Sciatic nerve (tissue), 2 donors: ENCODE results near the gene LRP1B. TPM values are rescaled to one million over a fixed set of nuclear protein-coding genes. Genes with fewer than 3 reads are reported as not detected.
A peak's percentile ranks its signal among the peaks of the same experiment; 100 is the strongest.

Experiments used
- ATAC-seq: fragments of 200-7000 bp; cut with Tn5 transposase; one replicate; pipeline ENCODE4 v1.9.1; 2020; ENCODE audit warnings: mild to moderate bottlenecking, moderate library complexity
- DNase-seq: peaks from one replicate; pipeline ENCODE4 v3.0.0-alpha.2; 2020; ENCODE audit warnings: low spot score
- intact Hi-C: fragments of 100-400 bp; cut with DNase I; formaldehyde crosslinking; loops from one replicate; pipeline ENCODE4 v1.14.2; 2022
- total RNA-seq: library from RNA; stranded (reverse); fragmentation: NEBNext Ultra II Directional; extraction: Animal tissue kit (Norgen Biotek cat#: 25700); gene quantifications from one replicate; pipeline ENCODE4 v1.2.1, GENCODE V29; 2021
- donor health status: DM: no; HTN: no; CAD: no.
- donor health status: DM: no; HTN: no; CAD: no.

The LRP1B gene
- total RNA-seq: 0.62 TPM

DNA sequence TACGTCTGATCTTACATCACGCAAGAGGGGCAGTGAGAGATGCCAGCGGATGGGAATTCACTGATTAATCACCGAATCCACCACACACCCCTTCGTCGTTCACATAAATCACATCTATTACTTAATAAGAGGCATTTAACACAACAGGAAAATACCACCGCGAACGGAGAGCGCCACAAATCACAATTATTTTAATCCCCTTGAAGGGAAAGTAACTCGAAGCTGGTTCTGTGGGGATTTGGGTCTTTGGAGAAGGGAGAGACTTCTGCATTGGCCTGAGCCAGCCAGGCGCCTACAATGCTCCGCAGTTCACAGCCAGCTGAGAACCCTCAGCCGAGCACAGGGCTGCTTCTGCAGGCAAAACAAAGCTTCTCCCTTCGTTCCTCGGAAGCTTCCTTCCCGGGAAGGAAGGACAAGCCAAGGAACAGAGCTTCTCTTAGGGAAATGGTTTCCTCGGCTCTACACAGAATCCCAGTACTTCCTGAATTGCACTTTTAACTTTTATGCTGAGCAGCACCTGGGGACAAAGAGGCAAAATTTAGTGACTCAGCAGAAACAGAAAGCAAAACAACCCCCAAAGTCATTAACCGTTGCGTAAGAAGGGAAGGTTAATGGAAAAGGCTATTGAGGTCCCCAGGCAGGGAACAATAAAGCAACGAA, at the start of gene LRP1B:
LRP1B (minus strand) TSS at position 7 of the 660 bp plus-strand sequence. CDS start 287 bp downstream, outside the sequence.
- DNase-seq: no peak
- ATAC-seq: peak; percentile 68
- intact Hi-C loops: no loop called here

DNA sequence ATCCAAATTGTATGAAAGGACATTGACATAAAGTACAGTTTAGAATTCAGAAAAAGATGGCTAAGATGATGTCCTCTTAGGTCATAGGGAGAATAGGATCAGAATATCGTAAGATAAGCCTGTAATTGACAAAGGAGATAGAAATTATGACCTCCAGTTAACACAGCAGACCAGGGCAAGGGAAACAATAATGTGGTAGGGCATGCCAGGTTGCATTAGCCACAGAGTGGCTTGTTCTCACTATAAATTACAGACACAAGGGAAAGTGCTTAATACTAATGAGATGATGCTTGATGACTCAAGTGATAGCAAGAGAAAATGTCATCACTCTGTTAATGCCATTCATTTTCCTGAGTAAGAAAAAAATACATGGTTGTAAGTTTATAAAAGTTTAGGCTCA, 48.9 kb upstream of the LRP1B start:
- intact Hi-C loops: no loop called here
- DNase-seq (no peak), ATAC-seq (no peak)

DNA sequence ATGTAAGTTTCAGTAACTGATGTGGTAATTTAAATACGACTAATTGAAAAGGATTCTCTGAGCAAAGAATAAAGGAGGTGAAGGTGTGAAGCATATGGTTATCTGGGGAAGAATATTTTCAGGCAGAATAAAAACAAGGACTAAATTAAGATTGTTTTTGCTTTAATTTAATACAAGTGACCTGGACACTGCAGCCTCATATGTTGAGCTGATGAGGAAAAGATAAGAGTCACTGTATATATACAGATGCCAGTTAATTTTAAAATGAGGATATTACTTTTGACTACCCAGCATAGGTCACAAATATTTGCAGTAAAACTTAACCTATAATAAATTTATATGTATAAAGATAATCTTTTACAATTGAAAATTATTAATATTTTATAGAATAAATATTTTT, 47.8 kb upstream of the LRP1B start:
- DNase-seq (no peak), ATAC-seq (no peak)
- intact Hi-C loops: no loop called here

DNA sequence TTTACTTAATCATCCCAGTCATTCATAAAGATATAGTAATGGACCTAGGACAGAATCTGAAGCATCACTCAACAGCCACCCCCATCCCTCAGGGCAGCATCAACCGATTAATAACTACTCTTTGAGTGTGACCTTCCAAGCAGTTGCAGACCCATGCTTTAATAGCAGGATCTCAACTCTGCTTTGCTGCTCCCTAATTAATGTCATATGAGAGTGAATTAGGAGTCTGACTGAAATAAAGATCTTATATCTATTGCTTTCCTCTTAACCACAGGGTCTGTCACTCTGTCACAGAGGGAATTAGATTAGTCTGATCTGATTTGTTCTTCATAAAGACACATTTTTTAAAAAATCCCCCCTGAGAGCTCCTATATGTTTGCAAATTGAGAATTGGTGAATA, 46.1 kb upstream of the LRP1B start:
- ATAC-seq: no peak
- intact Hi-C loops: no loop called here

DNA sequence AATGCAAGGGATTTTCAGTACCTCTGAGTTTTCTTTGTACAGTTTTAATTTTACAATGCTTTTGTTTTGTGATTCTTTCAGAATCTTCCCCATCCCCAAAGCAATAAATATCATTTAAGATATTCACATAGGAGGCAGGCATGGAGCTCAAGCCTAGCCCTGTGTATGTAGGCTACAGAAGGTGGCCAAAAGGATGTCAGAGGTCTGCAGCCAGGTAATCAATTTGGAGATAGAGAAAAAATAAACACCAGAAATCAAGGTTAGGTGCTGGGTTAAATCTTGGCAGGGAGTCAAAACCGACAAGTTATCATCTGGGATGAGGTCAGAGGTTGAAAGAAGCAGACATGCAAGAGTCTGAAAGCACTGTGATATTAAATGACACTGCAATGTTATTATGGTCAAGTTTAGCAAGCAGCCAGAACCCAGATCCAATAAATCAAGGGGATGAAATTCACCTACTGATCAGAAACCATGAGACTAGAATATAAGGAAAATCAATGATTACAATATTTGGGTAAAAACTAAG, 45.1 kb upstream of the LRP1B start:
- DNase-seq (no peak), ATAC-seq (no peak)
- intact Hi-C loops: no loop called here

More for the DNA sequence above, 46.1 kb upstream of the LRP1B start:
- DNase-seq: no peak

DNA sequence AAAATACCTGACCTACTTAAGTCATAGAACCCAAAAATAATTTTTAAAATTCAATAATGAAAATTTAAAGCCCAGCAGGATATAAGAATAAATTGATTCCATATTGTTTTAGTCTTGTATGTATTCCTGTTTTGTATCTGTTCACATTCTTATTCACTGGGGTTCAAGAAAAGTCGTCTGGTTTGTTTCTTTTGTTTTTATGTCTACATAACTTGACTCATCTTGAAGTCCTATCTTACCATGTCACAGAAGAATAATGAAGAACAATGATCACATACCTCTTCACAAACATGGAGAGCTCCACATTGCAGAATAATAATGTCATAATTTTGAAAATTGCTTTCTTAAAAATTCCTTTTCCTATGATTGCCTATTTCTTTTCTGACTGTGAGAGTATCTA, 43.4 kb upstream of the LRP1B start:
- no peak for DNase-seq
- ATAC-seq: no peak
- intact Hi-C loops: no loop called here

DNA sequence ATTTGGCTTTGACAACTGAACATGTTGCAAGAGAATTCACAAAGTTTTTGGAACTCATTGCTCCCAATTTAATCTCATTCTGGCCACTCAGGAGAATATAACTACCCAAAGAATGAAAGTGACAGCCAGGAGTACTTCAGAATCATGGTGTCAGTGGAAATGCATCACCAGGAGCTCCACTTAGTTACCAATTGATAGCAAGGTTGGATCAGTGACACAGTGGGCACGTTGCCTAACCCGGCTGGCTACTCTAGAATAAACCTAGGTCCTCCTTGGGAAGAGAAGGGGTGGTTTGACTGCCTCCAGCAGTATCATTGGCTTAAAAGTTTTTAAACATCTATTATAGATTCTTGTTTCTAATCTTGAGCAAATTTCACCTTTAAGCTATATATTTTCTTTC, 40.0 kb upstream of the LRP1B start:
- intact Hi-C loops: no loop called here
- no peak for ATAC-seq
- no peak for DNase-seq

DNA sequence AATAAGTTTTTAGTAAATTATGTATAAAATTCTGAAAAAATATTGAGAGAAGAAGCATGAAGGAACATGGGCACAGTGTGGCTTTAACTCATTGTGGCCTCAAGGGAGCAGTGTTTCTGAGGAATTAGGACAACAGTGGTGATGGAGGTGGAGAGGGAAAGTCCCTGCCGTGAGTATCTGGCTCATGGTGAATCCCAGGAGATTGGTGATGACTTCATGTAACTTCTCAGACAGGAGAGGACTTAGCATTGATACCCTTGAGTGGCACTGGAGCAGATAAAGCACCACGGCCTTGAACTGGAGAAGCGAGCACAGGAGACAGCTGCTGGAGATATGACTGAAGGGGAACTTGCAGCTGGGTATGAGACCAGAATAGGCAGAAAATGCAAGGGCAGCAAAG, 35.0 kb upstream of the LRP1B start:
- ATAC-seq (no peak), DNase-seq (no peak)
- intact Hi-C loops: no loop called here

DNA sequence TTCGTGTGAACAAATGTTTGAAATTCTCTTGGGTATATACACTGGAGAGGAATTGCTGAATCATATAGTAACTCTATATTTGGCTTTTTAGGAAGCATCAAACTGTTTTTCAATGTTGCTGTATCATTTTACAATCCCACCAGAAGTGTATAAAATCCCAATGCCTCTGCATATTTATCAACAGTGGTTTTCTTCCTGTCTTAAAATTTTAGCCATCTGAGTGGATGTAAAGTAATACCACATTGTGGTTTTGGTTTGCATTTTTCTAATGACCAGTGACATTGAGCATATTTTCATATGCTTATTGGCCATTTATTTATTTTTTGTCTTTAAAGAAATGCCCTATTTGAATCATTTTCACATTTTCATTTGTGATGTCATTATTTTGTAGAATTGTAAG, 22.8 kb upstream of the LRP1B start:
- ATAC-seq (no peak), DNase-seq (no peak)
- intact Hi-C loops: no loop called here

DNA sequence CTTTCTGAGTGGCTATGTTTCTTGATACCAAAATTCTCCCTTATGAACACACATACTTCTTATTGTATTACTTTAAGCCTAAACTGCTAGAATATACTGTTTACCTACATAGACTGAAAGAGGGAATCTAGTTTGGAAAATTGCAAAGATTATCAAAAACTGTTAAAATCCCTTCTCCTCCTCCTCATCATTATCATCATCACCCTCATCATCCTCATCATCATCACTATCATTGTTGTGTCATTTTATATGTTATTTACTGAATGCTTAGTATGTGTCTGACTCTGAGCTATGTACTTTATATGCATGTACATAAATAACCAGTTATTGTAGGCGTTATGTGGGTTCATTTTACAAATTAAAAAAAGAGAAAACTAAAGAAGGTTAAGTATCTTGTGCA, 19.6 kb upstream of the LRP1B start:
- intact Hi-C loops: no loop called here
- no peak for ATAC-seq
- DNase-seq: no peak

DNA sequence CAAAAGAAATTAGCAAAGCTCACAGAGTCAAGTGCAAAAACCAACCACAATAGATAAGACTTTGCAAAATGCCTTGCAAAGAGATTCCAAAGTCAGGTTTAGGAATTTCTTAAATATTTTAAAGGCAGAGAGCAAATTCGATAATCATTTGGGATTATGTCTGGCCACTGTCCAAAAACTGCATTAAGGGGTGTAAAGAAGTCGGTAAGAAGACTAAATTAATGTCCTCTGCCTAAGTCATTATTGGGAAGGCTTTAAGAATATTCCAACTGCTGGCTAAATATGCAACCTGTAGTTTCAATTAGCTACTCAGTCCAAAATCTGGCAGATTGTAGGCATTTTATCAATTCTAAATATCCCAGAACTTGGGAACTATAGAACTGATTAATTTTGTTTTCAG, 13.7 kb upstream of the LRP1B start:
- no peak for DNase-seq
- no peak for ATAC-seq
- intact Hi-C loops: no loop called here

DNA sequence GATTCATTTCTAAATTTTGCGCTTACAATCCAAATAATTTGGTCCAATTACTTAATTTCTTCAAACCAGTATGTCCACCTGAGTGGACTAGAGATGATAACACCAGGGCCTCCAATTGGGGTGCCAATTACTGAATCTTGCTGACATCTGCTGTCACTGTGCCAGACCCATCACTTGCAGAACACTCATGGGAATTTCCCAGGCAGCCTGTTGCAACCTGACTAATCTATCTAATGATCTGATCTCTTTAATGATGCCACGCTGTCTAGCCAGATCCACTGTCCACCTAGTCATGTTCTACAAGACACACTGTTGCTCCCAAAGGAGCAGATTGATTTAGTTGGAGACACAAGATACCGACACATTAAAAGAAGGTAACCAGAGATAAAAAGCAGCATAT, 11.8 kb upstream of the LRP1B start:
- no peak for DNase-seq
- no peak for ATAC-seq
- intact Hi-C loops: no loop called here

DNA sequence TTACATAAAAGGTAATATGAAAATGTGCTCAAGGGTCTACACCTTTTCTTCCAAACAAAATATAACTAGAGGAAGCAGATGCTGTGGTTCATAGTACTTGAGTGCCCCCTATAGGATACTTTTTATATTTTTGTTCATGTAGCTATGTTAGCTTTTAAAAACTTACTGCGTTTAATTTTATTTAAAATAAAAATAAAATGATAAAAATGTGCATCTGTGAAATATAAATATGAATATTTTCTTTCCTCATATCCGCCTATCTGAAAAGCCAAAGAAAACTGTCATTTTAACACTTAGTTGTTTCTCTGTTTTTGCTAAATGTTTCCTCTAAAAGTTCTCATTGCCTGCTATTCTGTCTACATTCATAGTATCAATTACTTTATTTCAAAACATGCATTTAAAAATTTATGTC, 9.6 kb upstream of the LRP1B start:
- ATAC-seq (no peak), DNase-seq (no peak)
- intact Hi-C loops: no loop called here

DNA sequence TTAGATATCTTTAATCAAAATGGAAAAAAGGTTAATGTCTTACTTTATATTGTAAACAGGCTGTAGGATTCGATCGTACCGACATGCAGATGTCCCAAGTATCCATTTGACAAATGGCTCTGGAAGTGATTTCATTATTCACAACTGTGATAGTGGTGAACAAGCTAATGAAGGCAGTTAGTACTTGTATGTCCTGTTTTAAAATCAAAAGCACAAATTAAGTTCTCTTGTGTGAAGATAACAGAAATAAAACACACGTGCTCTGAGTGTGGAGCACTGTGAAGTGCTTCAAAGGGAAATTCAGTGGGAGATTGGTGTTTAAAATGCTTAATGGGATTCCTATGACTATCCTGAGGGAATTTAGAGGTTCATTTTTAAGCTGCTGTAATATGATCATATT, 8.6 kb upstream of the LRP1B start:
- ATAC-seq: no peak
- no peak for DNase-seq
- intact Hi-C loops: no loop called here

DNA sequence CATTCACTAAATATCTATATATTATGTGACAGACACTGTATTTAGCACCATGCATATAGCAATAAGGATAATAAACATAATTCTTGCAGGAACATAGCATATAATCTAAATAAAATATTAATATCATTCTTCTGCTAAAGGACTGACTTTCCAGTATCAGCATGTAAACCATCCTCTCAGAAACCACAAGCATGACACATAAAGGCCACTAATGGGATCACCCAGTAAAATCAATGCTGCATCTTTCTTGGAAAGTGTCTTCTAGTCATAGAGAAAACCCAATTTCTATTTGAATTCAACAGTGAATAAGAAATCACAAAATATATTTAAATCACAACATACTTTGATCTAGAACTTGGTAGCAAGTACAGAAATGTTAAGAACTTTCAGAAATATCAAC, 5.8 kb upstream of the LRP1B start:
- ATAC-seq (no peak), DNase-seq (no peak)
- intact Hi-C loops: no loop called here

DNA sequence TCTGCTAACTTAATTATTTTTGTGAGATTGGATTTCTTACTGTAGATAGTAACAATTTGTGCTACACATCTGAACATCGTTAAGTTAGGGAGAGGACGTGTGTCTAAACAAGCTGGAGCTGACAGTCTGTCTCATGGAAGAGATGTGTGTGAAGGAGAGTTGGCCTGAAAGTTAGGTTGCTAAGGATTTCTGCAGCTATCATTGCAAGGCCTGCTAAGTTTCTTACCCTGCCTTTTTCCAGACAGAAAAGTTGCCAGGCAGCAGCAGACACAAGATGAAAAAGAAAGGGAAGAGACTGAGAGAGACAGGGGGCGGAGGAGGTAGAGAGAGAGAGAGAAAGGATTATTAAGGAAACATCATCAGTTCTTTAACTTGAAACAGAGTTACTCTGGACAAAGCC, 4.1 kb upstream of the LRP1B start:
- DNase-seq (no peak), ATAC-seq (no peak)
- intact Hi-C loops: no loop called here

DNA sequence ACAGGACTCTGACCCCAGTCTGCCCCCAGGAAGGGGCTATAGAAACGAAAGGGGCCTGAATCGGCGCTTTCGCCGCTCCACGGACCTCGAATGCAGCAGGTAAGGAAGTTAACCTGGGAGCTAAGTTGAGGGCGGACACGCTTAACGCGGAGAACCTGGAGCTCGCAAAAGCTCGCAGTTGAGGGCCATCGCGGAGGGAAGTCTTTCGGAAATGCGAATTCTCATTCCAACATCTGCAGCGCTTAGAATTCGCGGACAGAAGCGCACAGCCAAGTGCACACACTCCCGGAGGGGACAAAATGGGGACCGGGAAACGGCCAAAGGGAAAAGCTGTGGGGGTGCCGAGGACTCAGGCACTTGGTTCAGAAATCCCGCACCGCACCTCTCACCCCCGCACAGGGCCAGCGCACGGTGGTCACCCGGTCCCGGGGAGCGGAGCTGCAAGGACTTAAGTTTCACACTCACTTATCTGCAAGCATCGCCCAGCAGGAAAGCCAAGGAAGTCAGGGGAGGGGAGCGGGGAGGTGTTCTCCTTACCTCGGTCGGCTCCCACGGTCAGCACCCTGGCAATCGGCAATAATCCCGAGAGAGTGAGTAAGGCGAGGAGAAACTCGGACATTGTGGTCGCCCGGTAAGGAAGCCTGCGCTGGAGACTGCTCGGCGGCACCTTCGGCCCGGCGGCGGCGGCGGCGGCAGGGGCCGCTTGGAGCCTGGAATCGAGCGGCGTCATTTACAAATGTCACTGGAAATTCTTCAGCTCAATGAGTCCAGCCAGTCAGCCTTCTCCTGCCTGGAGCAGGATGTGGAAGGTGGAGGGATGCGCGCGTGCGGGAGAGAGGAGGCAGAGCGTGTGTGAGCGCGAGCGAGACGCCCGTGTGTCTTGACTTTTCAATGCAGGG, 456 bp downstream of the LRP1B start:
- ATAC-seq: peak; percentile 83
- peak; percentile 76 for DNase-seq
- intact Hi-C loops: no loop called here

DNA sequence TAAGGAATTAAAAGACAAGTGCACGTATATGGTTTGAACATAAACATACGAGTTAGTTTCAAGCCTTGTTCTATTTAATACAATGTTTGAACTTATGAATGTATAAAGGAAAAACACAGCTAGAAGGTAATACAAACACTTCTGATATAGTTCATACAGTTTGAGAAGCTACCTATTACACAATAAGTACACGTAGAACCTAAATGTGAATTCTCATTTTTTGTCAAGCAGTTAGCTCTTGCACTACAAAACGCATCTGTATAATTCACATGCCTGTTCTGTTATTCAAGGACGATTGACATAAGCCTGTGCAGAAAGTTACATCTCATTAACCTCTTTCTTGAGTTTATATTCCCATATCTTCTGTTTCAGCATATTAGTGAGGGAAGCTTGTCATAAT, 2.7 kb downstream of the LRP1B start:
- ATAC-seq (no peak), DNase-seq (no peak)
- intact Hi-C loops: no loop called here

DNA sequence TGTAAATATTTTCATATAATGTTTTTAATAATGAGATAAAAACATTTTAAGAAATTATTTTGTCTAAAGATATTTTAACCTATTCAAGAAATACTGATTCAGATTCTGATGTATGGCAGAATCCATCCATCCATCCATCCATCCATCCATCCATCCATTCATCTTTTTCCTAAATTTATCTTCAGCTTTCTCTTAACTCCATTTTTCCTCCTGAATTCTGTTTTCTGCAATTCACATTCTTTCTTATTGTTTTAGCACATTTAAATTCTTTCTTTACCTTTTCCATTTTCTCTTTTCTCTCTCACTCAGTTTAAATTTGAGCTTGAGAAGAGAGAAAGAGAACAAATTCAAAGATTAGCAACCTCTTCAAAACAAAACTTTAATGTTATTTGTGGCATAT, 3.6 kb downstream of the LRP1B start:
- intact Hi-C loops: no loop called here
- ATAC-seq: no peak
- no peak for DNase-seq

DNA sequence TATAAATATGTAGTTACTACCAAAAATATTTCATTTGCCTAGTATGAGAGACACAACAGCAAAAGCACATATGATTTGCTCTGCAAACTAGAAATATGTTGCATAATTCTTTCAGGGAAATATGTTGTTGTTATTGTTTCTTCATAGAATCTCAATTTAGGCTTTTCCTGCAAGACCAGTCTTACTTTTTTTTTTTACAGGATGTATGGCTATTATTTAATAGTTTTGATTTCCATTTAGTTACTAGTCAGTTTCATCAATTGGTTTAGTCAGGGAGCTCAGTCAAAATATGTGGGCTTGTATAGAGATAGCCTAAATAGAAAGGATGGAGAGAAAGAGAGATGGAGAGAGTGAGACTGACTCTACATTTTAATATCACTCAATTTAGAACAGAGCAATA, 6.1 kb downstream of the LRP1B start:
- ATAC-seq: no peak
- DNase-seq: no peak
- intact Hi-C loops: no loop called here
